GM12874 (cell line): ENCODE results near the gene NRF1.

Experiments
- CTCF ChIP-seq: IDR thresholded peaks from 2 replicates; pipeline ENCODE4 v1.5.1; 2011; ENCODE audit warnings: low read depth, mild to moderate bottlenecking, control low read depth, low read length, moderate library complexity; ENCODE audit not compliant: insufficient read depth

NRF1 gene

DNA sequence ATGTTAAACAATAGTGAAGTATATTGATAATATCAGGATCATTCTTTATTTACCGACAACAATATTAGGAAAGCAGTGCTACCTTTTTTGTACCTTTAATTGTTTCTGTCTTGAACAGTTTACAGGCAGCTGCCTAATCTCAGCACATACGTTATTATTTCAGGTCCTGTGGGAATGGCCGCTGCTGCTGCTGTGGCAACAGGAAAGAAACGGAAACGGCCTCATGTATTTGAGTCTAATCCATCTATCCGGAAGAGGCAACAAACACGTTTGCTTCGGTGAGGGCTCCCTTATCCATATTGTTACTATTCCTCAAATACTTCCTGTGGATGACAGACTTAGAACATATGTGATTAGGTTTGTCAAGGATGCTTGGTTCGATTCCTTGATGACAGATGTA lies 59.7 kb downstream of the NRF1 start:
- no peak for TF ChIP-seq CTCF

DNA sequence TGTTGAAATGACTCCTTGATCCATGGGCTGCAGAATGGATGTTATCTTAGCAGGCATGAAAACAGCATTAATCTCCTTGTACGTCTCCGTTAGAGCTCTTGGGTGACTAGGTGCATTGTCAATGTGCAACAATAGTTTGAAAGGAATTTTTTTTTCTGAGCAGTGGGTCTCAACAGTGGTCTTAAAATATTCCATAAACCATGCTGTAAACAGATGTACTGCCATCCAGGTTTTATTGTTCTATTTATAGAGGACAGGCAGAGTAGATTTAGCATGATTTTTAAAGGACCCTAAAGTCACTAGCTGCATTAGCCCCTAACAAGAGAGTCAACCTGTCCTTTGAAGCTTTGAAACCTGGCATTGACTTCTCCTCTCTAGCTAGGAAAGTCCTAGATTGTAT lies 64.0 kb downstream of the NRF1 start:
- no peak for TF ChIP-seq CTCF

GRCh38 chr7:129676017-129676897 lies 64.7 kb downstream of the NRF1 start:
- no peak for TF ChIP-seq CTCF

- TF ChIP-seq CTCF, result no peak
These were observed 66.3 kb downstream of the NRF1 start for GRCh38 chr7:129677796-129678195.

GRCh38 chr7:129678606-129679005 lies 67.1 kb downstream of the NRF1 start:
- TF ChIP-seq CTCF, result no peak

GRCh38 chr7:129680400-129680799 lies 68.9 kb downstream of the NRF1 start:
- no peak for TF ChIP-seq CTCF

DNA sequence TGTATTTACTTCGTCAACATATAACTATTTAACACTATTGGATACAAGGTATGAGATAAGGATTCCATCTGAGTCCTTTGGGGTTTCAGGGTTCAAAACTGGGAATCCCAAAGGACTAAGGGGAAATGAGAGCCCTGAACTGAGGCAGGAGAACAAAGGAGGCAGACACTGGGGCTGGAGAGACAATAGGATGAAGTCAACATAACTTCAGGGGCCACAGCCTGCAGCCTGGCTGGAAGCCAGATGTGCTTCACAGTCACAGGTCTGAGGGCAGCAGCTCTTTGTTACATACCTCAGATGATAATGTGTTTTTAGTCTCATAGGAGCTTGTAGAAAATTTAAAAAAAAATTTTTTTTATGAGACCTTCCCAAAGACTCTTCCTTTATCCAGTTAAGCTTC lies 73.3 kb downstream of the NRF1 start:
- no peak for TF ChIP-seq CTCF
